IPS-18c (cell line): Measurements from ENCODE around the gene RASSF4.

Source experiments
- H3K4me3 ChIP-seq: 2 replicates; pipeline ENCODE4 v1.7.0; 2013; ENCODE audit warnings: low read depth, mild to moderate bottlenecking, low read length, moderate library complexity; ENCODE audit not compliant: insufficient read depth
- H3K9me3 ChIP-seq: one replicate; pipeline ENCODE4 v1.6.1; 2013; ENCODE audit warnings: mild to moderate bottlenecking, low read length, moderate library complexity; ENCODE audit not compliant: control insufficient read depth, insufficient read depth

RASSF4 gene

DNA sequence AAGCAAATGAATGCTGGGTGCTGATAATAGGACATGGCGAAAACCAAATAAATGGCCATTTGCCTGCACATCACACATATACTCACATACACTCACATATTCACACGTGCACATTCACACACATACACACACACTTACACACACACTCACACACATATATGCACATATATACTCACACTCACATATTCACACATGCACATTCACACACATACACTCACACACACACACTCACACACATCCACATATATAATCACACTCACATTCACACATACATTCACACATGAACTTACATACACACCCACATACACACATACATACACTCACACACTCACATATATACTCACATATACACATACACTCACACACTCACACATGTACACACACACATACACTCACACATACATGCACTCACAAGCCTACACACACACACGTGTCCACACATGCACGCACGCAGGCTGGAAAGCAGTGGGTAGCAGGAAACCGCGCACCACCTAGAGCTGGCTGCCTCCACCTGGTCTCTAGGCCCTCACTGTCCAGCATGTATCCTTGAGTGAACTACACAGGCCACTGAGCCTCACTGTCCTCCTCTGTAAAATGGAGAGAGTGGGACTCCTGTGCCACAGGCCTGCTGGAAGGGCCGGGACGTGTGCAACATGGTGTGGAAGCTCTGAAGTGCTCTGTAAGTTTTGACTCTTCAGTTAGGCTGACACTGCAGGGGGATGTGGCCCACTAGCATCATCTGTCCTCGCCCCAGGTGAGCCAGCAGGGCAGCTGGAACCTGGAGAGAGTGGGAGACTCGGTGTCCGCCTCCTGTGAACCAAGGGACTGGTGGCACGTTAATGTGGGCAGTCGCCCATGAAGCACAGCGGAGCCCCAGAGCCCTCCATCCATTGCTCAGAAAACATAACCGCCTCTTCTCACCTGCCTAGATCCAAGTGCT is 33.5 kb upstream of the RASSF4 start:
- Histone ChIP-seq H3K9me3 (no peaks in the 10 kb centered on the region), H3K4me3 (no peak overlapping the region)

DNA sequence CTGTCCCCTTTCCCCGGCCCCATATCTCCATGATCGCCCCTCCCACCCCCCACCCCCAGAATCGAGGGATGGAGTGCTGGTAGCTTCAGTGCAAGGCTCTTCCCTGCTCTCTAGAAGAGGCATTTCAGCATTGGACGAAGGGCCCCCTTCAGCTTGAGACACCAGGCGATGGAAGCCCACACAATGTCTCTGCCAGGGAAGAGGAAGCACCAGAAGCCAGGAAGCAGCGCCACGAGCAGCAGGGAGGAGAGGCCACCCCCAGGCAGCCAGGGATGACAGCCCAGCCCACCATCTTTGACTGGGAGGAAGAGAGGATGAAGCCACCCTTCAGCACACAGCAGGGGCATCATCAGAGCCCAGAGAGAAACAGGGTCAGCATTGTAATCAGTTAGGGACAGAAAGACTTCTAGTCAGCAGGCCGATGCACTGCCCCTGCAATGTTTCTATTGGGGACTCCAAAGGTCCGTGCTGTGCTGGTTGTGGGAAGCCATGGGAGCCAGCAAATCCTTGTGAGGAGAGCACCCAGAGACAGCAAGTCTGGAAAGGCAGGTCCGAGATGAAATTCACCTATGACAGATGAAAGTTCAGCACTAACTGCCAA is 32.8 kb upstream of the RASSF4 start:
- Histone ChIP-seq H3K9me3 (no peaks in the 10 kb centered on the region), H3K4me3 (no peak overlapping the region)

DNA sequence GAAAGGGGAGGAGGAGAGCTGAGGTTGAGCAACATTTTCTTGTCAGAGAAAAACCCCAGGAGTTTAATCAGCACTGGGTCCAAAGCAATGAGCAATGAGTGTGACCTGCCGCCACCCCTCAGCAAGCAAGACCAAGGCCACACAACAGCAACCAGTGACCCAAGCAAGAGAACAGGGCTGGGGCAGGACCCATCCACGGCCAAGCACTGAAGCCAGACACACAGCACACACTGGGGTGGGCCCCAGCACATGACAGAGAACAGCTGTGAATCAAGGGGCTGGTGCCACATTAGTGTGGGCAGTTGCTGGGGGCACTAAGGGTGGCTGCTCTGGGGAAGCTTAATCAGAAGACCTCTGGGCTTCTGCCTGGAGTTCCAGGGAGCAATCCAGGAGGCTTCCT is 32.2 kb upstream of the RASSF4 start:
- no peaks in the 10 kb centered on the region for H3K9me3 ChIP-seq
- no peak overlapping the region for H3K4me3 ChIP-seq

DNA sequence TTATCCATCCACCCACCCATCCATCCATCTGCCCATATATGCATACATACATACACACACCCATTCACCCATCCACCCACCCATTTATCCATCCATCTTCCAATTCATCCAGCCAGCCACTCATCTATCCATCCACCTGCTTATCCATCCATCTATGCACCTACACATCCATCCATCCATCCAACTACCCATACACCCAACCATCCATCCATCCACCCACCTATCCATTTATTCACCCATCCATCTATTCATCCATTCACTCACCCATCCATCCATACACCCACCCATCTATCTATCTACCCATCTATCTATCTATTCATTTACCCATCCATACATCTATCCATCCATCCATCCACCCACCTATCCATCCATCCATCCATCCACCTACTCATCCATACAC is 31.1 kb upstream of the RASSF4 start:
- Histone ChIP-seq H3K9me3 (no peaks in the 10 kb centered on the region), H3K4me3 (no peak overlapping the region)

DNA sequence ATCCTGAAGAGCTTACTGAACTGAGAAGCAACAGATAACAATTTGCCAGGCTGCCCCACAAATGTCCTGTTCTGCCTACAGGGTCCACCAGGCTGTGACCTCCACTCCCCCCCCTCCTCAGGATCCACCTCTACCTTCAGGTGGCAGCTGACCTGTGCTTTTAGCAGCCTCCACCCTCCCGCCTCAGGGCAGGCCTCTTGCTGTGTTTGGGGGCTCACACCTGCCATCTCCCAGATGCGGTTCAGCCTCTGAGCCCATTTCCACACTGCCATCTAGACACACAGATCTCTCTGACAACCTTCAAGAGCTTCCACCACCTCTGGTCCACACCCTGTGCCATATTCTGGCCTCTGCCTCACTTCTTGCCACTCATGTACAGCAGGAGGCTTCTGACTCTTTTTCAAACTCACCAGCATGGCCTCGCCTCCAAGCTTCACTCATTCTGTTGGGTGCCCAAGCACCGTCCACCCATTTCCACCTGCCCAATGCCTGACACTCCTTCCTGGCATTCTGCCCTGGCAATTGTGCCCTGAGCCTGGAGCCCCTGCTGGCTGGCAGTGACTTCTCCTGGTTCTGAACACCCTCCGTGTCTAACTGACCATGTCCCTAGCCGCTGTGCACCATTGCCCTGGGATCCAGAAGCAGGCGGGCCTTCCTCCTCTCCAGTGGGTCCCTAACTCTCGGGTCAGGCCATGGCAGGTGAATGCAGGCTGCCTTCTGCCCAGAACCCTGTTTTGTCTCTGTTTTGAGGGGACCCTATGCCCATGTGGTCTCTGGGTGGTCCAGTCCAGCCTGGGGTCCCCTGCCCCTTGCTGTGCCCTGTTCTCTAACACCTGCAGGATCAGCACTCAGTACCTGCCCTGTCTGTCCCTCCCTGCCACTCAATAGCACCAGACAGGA is 30.0 kb upstream of the RASSF4 start:
- Histone ChIP-seq H3K4me3 (no peak overlapping the region), H3K9me3 (no peaks in the 10 kb centered on the region)

DNA sequence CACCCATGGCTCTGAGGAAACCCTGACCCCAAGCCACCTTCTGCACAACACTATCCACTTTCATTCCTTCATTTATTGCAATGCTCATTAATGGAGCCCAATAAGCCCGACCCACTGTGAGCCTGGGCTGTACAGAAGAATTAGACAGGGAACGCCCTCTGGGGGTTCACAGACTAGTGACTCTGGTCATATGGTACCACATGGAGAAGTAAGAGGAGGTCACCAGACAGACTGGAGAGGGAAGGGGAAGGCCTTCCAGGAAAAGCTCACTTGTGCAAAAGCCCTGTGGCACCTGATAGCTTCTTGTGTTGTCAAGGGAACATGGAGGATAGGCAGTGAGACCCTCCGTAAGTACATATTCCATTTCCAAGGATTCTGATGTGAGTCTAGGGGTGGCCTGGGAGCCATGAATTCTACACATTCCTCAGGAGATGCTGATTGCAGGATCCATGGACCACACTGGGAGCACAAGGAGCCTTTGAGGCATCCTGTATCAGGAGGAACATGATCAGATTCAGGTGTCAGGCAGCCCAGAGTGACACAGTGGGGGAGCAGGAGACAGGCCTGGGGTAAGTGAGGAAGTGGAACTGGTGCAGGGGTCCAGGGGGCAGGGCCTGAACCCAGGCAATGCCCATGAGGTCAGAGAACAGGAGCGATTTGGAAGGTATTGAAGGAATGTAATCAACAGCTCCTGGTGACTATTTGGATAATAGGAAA is 28.5 kb upstream of the RASSF4 start:
- H3K4me3 ChIP-seq, result no peak overlapping the region
- no peaks in the 10 kb centered on the region for H3K9me3 ChIP-seq

DNA sequence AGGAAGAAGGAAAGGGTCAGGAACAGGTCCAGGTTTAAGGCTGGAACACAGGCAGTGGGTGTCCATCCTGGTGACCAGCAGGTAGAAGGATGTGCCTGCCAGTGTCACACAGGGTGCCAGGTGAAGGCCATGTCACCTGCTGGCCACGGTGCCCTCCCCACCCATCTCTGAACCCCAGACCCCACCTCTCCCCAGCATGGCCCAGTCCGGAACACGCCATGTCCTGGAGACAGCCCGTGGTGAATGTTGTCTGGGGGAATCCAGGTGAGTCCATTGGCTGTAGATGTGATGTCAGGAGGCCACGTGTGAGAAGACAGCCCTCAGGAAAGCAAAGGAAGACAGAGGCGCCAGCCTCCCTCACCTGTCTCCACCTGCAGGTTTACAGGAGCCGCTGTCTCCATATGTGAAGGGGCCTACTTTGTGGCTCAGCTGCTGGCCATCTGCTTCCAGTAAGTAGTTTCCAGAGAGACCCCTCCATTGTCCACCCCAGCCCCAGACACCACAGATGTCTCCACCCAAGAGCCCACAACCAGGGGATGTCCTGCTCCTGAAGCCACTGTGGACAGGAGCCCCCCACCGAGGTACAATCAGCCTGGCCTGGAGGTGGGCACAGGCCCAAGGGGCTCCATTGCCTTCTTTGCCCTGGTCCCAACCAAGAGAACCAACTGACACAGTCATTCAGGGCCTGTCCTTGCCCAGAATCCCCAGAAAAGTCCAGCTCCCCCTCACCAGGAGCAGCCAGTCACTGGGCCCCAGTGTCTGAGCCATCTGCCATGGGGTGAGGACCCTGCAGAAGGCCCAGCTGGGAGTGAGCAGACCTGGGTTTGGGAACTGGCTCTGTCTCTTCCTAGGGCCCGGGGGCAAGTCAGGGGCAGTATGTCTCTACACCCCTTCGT is 27.7 kb upstream of the RASSF4 start:
- Histone ChIP-seq H3K4me3 (no peak overlapping the region), H3K9me3 (no peaks in the 10 kb centered on the region)

DNA sequence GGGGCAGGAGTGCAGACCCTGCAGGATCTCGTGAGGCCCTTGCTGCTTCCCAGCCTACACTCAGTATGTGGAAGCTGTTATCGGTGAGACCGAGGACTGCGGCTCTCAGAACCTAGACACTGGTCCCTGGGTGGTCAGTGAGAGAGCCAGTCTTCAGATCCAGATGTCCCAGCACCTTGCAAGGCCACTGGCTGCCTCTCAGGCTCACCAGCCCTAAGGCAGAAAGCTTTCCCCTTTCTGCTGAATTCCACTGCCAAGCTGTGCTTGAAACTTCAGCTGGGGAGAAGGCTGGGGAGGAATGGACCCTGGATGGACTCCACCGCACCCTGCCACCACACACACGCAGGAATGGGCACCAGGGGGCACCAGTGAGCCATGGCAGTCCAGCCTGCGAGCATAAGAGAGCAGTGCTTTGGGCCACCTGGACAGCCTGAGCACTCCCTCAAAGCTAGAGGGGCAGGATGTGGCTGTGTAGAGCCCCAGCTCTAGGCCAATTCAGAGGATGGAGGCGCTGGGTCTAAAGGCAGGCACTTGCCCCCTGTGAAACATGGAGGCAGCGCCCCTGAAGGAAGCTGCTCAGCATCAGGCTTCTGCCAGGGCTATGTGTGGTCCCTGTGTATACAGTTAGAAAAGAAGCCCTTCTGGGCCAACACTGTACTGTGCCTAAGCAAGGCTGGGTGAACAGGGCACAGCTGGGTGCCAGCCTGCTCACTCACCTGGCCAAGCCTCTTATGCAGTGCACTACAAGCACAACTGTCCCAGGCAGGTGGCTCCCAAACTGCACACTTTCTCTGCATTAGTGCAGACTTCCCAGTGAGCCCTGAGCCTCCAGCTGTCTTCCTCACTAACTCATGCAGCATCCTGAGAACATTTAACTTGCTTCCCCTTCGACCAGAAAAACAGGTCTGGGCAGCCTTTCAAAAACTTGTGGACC is 26.8 kb upstream of the RASSF4 start:
- H3K9me3 ChIP-seq, result no peaks in the 10 kb centered on the region
- H3K4me3 ChIP-seq, result no peak overlapping the region

DNA sequence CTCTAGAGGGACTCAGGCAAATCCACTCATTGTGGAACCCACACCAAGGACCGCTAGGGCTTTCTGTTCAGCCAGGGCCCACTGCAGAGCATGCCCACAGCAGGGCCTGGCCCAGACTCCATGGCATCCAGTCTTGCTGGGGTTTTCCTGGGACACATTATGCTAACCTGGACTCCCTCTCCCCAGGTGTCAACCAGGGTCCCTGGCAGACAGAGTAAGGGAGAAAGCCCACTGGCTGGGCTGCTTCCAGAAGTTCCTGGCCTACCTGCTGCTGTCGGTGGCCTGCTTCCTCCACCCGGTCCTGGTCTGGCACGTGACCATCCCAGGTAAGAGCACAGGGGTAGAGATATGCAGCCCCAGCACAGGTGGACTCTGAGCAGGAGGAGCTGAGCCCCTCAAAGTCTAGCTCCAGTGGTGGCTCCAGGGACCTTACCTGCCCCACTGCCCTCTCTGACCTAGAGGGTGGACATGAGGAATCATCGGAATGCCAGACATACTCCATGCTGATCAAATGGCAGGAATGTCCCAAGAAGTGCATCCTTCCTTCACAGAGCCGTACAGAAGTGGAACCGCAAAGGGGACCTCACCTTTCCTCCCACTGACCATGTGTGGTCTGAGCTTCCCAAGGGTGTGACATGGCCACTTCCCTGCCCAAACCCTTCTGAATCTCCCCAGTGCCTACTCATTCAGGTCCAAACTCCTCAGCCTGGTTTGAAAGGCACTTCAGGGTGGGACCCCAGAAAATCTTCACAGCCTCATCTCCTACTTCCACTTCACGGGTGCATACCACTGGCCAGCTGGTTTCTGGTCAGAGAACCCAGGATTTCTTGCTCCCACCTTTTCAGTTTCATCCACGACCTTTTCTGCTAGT is 25.9 kb upstream of the RASSF4 start:
- Histone ChIP-seq H3K4me3 (no peak overlapping the region), H3K9me3 (no peaks in the 10 kb centered on the region)

DNA sequence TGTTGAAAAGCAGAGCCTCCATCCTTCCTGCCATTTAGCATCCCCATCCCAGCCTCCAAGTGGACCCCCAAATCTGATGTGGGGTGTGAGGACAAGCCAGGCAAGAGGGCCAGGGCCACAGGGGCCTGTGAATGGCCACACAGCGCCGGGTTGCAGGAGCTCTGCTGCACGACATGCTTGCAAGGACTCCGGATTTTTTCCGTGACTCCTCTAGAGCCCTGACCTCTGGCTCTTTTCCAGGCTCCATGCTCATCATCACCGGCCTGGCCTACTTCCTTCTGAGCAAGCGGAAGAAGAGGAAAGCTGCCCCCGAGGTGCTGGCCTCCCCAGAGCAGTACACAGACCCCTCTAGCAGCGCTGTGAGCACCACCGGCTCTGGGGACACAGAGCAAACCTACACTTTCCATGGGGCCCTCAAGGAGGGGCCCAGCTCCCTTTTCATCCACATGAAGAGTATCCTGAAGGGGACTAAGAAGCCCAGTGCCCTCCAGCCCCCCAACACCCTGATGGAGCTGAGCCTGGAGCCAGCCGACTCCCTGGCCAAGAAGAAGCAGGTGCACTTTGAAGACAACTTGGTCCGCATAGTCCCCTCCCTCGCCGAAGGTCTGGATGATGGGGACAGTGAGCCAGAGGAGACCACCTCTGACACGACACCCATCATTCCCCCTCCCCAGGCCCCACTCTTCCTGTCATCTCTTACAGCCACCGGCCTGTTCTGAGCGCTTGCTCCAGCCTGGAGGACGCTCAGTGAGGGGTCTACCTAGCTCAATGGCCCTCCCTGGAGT is 25.0 kb upstream of the RASSF4 start:
- Histone ChIP-seq H3K4me3 (no peak overlapping the region), H3K9me3 (no peaks in the 10 kb centered on the region)

DNA sequence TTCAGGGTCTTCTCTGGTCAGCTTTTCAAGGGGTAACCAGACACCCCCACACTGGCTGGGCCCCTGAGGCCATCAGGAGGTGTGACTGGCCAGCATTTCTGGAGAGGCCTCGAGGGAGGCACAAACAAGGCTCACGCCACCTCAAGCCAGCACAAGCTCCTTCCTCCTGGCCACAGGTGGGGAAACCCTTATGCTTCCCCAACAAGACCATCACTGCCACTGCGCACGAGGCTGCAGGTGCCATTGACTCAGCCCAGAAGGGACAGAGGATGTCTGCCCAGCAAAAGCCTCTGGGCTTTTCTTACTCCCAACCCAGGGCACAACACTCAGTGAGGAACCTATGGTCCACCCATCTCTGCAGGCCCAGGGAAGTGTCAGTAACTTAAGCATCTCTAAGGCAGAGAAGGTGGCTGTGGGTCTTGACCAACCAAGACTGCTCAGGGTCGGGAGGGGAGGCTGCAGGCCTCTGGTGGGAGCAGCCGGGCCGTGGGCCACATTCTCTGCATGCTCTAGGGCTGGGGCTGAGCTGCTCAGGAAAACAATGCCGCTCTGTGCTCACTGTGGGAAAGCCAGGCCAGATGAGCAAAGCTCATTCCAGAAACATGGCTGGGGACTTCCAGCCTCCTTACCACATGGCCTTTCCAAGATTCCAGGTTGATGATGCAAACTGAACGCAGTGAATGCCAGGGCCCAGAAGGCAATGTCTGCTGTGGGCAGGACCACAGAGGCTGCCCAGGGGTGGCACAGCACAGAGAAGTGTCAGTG is 24.2 kb upstream of the RASSF4 start:
- no peak overlapping the region; the same call in 1 of the 2 replicates for H3K4me3 ChIP-seq
- no peaks in the 10 kb centered on the region for H3K9me3 ChIP-seq

DNA sequence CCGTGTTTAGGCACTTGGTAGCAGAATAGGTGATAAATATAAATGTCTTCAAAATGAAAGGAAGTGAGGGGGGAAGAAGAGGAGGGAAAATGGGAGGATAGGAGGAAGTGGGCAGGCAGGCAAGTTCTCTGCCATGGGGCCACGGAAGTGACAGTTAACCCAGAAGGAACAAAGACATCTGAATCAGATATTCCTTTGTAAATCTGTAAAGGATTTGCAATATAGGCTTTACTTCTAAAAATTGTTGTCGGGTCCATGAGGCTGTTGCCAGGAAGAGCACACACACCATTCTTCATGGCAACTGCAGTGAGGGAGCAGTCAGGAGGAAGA is 23.7 kb upstream of the RASSF4 start:
- Histone ChIP-seq H3K4me3 (no peak overlapping the region), H3K9me3 (no peaks in the 10 kb centered on the region)

DNA sequence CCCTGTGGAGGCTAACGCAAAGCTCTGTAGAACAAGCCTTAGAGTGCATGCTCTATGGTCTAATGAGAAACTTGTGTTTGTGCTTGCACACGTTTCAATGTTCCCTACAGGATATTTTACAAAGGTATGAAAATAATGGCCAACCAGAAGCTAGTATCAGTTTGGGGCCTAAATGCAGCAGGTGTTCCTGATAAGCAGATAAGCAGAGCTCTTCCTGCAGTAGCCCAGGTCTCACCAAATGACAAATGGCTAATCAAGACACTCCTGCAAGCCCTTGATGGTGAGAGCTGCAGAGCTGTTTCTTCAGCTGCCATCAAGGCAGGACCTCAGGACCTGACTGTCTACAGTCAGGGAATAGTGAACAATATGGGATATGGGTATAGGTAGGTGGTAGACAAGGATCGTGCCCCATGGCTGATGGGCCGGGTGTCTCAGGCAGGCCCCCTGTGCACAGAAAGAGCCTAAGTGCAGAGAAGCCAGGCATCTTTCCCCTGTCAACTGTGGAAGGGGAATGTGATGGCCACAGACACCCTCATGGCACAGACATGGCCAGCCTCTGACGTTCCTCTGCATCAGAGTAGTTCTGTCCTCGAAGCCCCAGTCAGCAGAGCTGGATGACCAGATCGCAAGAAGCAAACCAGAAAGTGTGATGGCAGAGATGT is 23.2 kb upstream of the RASSF4 start:
- Histone ChIP-seq H3K4me3 (no peak overlapping the region), H3K9me3 (no peaks in the 10 kb centered on the region)
